GM12878 (cell line): Measurements from ENCODE around the gene CEP170B. TPM values are rescaled to one million over a fixed set of nuclear protein-coding genes. Genes with fewer than 3 reads are reported as not detected.

ENCODE experiments used
- ATAC-seq: fragments of 200-7000 bp; cut with Tn5 transposase; 3 replicates; pipeline ENCODE4 v1.9.1; 2020; ENCODE audit warnings: mild to moderate bottlenecking, moderate library complexity
- BruUV-seq: library from RNA; stranded (reverse); fragments of 400-500 nt; replicated peaks from 2 replicates; lab custom pipeline; 2021; lab: Mats Ljungman, UMichigan
- CTCF ChIA-PET: fragments of 300-600 bp; sonication (Branson Sonifier 250); formaldehyde crosslinking; extraction: SDS; loops from one replicate; lab custom pipeline; 2021; ENCODE audit warnings: inconsistent platforms; lab: Yijun Ruan, JAX
- POLR2A ChIA-PET: fragments of 350-600 bp; formaldehyde crosslinking; extraction: SDS; loops from one replicate; lab custom pipeline; 2021; ENCODE audit warnings: inconsistent platforms; lab: Charles Lee
- RAD21 ChIA-PET: fragments of 300-600 bp; sonication (Branson Sonifier 250); formaldehyde crosslinking; loops from one replicate; lab custom pipeline; 2023; ENCODE audit warnings: antibody characterized with exemption; ENCODE audit not compliant: unreplicated experiment; lab: Charles Lee
- SMC1A ChIA-PET: fragments of 300-600 bp; sonication (Branson Sonifier 250); formaldehyde crosslinking; loops from one replicate; lab custom pipeline; 2023; ENCODE audit not compliant: unreplicated experiment, uncharacterized antibody; lab: Charles Lee
- DNase-seq: peaks from one replicate; pipeline ENCODE4 v3.0.0-alpha.2; 2011; ENCODE audit warnings: low read depth, low spot score
- FAIRE-seq: peaks from 3 replicates; lab custom pipeline; 2011; peaks lifted over from hg19 to GRCh38; lab: Jason Lieb, UNC
- H2AFZ ChIP-seq: 2 replicates; pipeline ENCODE4 v1.6.0; 2011; ENCODE audit warnings: low read depth, low read length, control low read depth; ENCODE audit not compliant: control insufficient read depth
- H3K27ac ChIP-seq: 2 replicates; pipeline ENCODE4 v1.5.1; 2011; ENCODE audit warnings: control low read depth; ENCODE audit not compliant: control insufficient read depth, insufficient read depth
- H3K27me3 ChIP-seq, 2 experiments: replicated peaks in 1 of 2; 2 replicates each; pipeline versions ENCODE4 v1.6.0 to v1.6.1; 2011; ENCODE audit warnings: low read length in 1 of 2; ENCODE audit not compliant: control insufficient read depth in 2 of 2, insufficient read depth in 2 of 2
- H3K36me3 ChIP-seq, 2 experiments: 2 replicates each; pipeline ENCODE4 v1.5.1; 2011; ENCODE audit warnings: low read length in 1 of 2; ENCODE audit not compliant: control insufficient read depth in 2 of 2, insufficient read depth in 2 of 2
- H3K4me1 ChIP-seq: 2 replicates; pipeline ENCODE4 v1.6.1; 2011; ENCODE audit warnings: mild to moderate bottlenecking, low read length, moderate library complexity, mixed read lengths; ENCODE audit not compliant: control insufficient read depth, insufficient read depth
- H3K4me2 ChIP-seq: 2 replicates; pipeline ENCODE4 v1.6.0; 2011; ENCODE audit warnings: control low read depth; ENCODE audit not compliant: control insufficient read depth, insufficient read depth
- H3K4me3 ChIP-seq: fragments of 200-600 bp; sonication (generic); 2 replicates; pipeline ENCODE4 v1.5.1; 2016
- H3K79me2 ChIP-seq: 2 replicates; pipeline ENCODE4 v1.6.0; 2011; ENCODE audit warnings: low read length; ENCODE audit not compliant: control insufficient read depth, insufficient read depth
- H3K9ac ChIP-seq: 2 replicates; pipeline ENCODE4 v1.8.0; 2011; ENCODE audit warnings: low read length, control low read depth, mixed read lengths; ENCODE audit not compliant: control insufficient read depth, insufficient read depth
- H3K9me3 ChIP-seq: replicated peaks from 3 replicates; pipeline ENCODE4 v1.5.1; 2011; ENCODE audit warnings: mild to moderate bottlenecking, low read length; ENCODE audit not compliant: control insufficient read depth, insufficient read depth
- H4K20me1 ChIP-seq: 2 replicates; pipeline ENCODE4 v1.6.0; 2011; ENCODE audit not compliant: control insufficient read depth, insufficient read depth
- BCL3 ChIP-seq: IDR thresholded peaks from 2 replicates; pipeline ENCODE4 v1.6.1; 2011; ENCODE audit warnings: borderline replicate concordance, low read depth, mild to moderate bottlenecking, moderate library complexity, low read length; ENCODE audit not compliant: insufficient read depth, poor library complexity, severe bottlenecking
- CBFB ChIP-seq: IDR thresholded peaks from 2 replicates; pipeline ENCODE4 v1.6.1; 2016; ENCODE audit warnings: antibody characterized with exemption, low read depth
- CBX5 ChIP-seq: sonication (generic); IDR thresholded peaks from 2 replicates; pipeline ENCODE4 v1.6.1; 2016; ENCODE audit warnings: low read depth, moderate library complexity, mild to moderate bottlenecking, inconsistent platforms
- EP300 ChIP-seq, 2 experiments: fragments of 150-350 bp in 1 of 2; IDR thresholded peaks; 2 replicates each; pipeline ENCODE4 v1.6.1; 2011 to 2012; ENCODE audit warnings: low read depth in 2 of 2, low read length in 2 of 2, borderline replicate concordance in 1 of 2, improper control_type of control experiment in 1 of 2, inconsistent platforms in 1 of 2; ENCODE audit not compliant: control insufficient read depth in 1 of 2
- NFXL1 ChIP-seq: fragments of 450-650 bp; IDR thresholded peaks from 2 replicates; pipeline ENCODE4 v1.6.1; 2017; ENCODE audit warnings: antibody characterized with exemption, mild to moderate bottlenecking, borderline replicate concordance
- POLR2AphosphoS2 ChIP-seq: IDR thresholded peaks from 2 replicates; pipeline ENCODE4 v1.6.1; 2011; ENCODE audit warnings: low read depth, mild to moderate bottlenecking, low read length, improper control_type of control experiment, moderate library complexity
- RB1 ChIP-seq: fragments of 450-650 bp; formaldehyde crosslinking; IDR thresholded peaks from 2 replicates; pipeline ENCODE4 v1.6.1; 2017; ENCODE audit warnings: mild to moderate bottlenecking, borderline replicate concordance
- SMC3 ChIP-seq: IDR thresholded peaks from 2 replicates; pipeline ENCODE4 v1.6.1; 2011; ENCODE audit warnings: low read length, improper control_type of control experiment, borderline replicate concordance
- SPI1 ChIP-seq: IDR thresholded peaks from 2 replicates; pipeline ENCODE4 v1.6.1; 2011; ENCODE audit warnings: low read depth, mild to moderate bottlenecking, low read length, moderate library complexity, borderline replicate concordance; ENCODE audit not compliant: insufficient read depth
- STAT3 ChIP-seq: IDR thresholded peaks from 2 replicates; pipeline ENCODE4 v1.6.1; 2011; ENCODE audit warnings: low read depth, low read length, improper control_type of control experiment
- TCF12 ChIP-seq: IDR thresholded peaks from 2 replicates; pipeline ENCODE4 v1.6.1; 2011; ENCODE audit warnings: low read depth, mild to moderate bottlenecking, low read length
- YBX1 ChIP-seq: fragments of 450-650 bp; IDR thresholded peaks from 2 replicates; pipeline ENCODE4 v1.6.1; 2016; ENCODE audit warnings: antibody characterized with exemption
- ZBTB4 ChIP-seq: fragments of 450-650 bp; formaldehyde crosslinking; IDR thresholded peaks from 2 replicates; pipeline ENCODE4 v1.4.0; 2022; ENCODE audit warnings: mild to moderate bottlenecking, moderate library complexity
- ZNF592 ChIP-seq: fragments of 450-650 bp; IDR thresholded peaks from 2 replicates; pipeline ENCODE4 v1.6.1; 2017; ENCODE audit warnings: mild to moderate bottlenecking, moderate library complexity
- WGBS: methylation state at CpG from one replicate; pipeline ENCODE4 v1.1.6; 2016; ENCODE audit warnings: low lambda C conversion rate; ENCODE audit not compliant: insufficient replicate concordance, insufficient coverage; ENCODE audit errors: missing lambda C conversion rate; 5-methylcytosine and 5-hydroxymethylcytosine counted together
- in situ Hi-C: fragments of 300-500 bp; cut with MboI; formaldehyde crosslinking; loops from 9 replicates; pipeline ENCODE4 v1.14.3; 2018; ENCODE audit warnings: mixed read lengths
- intact Hi-C: fragments of 100-400 bp; cut with micrococcal nuclease; formaldehyde crosslinking; loops from one replicate; pipeline ENCODE4 v1.14.2; 2022; ENCODE audit not compliant: unreplicated experiment
- polyA plus RNA-seq, 11 experiments: library from polyadenylated mRNA; depleted of rRNA in 4 of 11; unstranded in 6 of 11; stranded (reverse) in 5 of 11; fragments of >200 nt; fragmentation: Nextera tagmentation in 4 of 11; fragmentation: Illumina TruSeq in 1 of 11; extraction: Ambion mirVana in 4 of 11; extraction: Trizol in 1 of 11; gene quantifications; 1 replicate in 1 of 11; 2 replicates in 10 of 11; pipeline versions ENCODE4 v1.2.1 to v1.2.3, GENCODE V29; 2011 to 2016; ENCODE audit warnings: inconsistent platforms in 2 of 11, missing spikeins in 2 of 11, low read depth in 1 of 11
- total RNA-seq, 4 experiments: library from RNA; depleted of rRNA in 3 of 4; stranded (reverse); fragments of >200 nt in 3 of 4; fragmentation: Illumina TruSeq in 1 of 4; extraction: Trizol in 1 of 4; gene quantifications; 2 replicates each; pipeline versions ENCODE4 v1.2.1 to v1.2.3, GENCODE V29; 2013 to 2021

CEP170B gene
- total and polyA plus RNA-seq, 10 of the 15 experiments (the other 5 are each of a cell fraction or from before 2014, with no cell fraction given), result 0.01 to 0.44 (median 0.05) TPM; not detected in 4

- FAIRE-seq, result no peak
- no peak overlapping the region for H3K4me2 ChIP-seq
Observed at GRCh38 chr14:104885031-104885972, 20.2 kb downstream of the CEP170B start.

More at GRCh38 chr14:104885031-104885972, 20.2 kb downstream of the CEP170B start:
- no peak for TF ChIP-seq ZNF592
- TF ChIP-seq SPI1, result no peak
- no peak for TF ChIP-seq ZBTB4 (CRISPR knock-in tag)
- TF ChIP-seq BCL3, result no peak
- no peak for TF ChIP-seq CBFB
- no peak for TF ChIP-seq CBX5
- TF ChIP-seq YBX1, result no peak
- no peak for TF ChIP-seq SMC3
- TF ChIP-seq RB1, result no peak
- TF ChIP-seq STAT3, result no peak
- TF ChIP-seq TCF12, result no peak
- TF ChIP-seq EP300 (IDR thresholded peaks at IDR 0.05; ENCODE audit: borderline replicate concordance in 1 of 2, control insufficient read depth in 1 of 2, low read depth in 2 of 2, low read length in 2 of 2), result no peak
- TF ChIP-seq NFXL1, result no peak
- TF ChIP-seq POLR2AphosphoS2, result no peak
- TF ChIP-seq, all 136 proteins: peak for 0
- RAD21 ChIA-PET, result no interaction called here
- no peaks in the 10 kb centered on the region for H3K79me2 ChIP-seq
- POLR2A ChIA-PET, result no interaction called here
- in situ Hi-C loops, result no loop called here
- no peak overlapping the region for H3K27ac ChIP-seq
- no peaks in the 10 kb centered on the region for H4K20me1 ChIP-seq
- H2AFZ ChIP-seq, result no peak overlapping the region
- intact Hi-C loops, result no loop called here
- ATAC-seq (no peak), DNase-seq (no peak)
- no peaks in the 10 kb centered on the region for H3K36me3 ChIP-seq
- no peaks in the 10 kb centered on the region for H3K27me3 ChIP-seq
- no peaks in the 10 kb centered on the region for H3K4me1 ChIP-seq
- 48% methylated on average over 29 of the region's 38 CpGs for WGBS
- H3K9me3 ChIP-seq, result no peaks in the 10 kb centered on the region
- H3K4me3 ChIP-seq, result no peak overlapping the region
- no peak overlapping the region for H3K9ac ChIP-seq
- SMC1A ChIA-PET, result no interaction called here
- CTCF ChIA-PET, result no interaction called here
- BruUV-seq, result no TSS peak
